Measurements from ENCODE around the gene RGS1. TPM values are rescaled to one million over a fixed set of nuclear protein-coding genes. Genes with fewer than 3 reads are reported as not detected.

Gene RGS1
- polyA plus RNA-seq, 3 donors: 1.2 to 1.3 (median 1.3) TPM

- DNase-seq: no peak
Measured at GRCh38 chr1:192610112-192610889, 34.7 kb downstream of the RGS1 start.

DNA sequence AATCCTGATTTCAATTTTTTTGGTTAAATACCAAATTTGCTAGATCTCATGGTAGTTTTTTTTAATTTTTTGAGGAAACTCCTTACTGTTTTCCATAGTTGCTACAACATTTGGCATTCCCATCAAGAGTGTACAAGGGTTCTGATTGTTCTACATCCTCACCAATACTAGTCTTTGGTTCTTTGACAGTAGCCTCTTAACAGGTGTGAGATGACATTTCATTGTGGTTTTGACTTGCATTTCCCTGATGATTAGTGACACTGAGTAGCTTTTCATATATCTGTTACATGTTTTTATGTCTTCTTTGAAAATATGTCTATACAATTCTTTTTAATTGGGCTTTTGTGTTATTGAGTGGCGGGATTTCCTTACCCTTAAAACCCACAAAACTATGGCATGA lies 39.5 kb downstream of the RGS1 start:
- no peak for DNase-seq

DNA sequence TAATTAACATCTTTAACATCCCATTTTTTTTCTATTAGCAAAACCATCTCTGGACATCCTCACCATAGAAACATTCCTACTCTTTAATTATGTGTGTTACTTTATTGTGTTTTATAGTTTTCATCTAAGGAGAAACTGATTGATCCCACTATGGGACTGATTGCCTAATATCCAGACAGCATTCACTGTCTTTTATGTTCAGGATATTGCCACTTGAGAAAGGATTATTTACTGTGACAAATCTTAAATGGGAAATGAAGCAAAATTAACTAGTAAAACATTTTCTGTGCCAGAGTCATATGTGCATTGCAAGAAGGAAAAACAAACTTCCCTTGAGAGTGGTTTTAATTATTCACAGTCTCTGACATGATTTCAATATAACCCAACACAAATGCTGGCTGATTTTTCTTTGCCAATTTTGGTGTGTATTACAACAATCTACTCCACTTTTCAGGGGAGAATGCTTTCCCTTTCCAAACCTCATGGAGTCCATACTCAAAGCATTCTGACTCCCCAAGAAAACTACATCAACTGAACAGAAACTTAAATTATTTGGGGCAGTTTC lies 44.6 kb downstream of the RGS1 start:
- DNase-seq: no peak

GRCh38 chr1:192626366-192627179 lies 51.0 kb downstream of the RGS1 start:
- DNase-seq: no peak

DNA sequence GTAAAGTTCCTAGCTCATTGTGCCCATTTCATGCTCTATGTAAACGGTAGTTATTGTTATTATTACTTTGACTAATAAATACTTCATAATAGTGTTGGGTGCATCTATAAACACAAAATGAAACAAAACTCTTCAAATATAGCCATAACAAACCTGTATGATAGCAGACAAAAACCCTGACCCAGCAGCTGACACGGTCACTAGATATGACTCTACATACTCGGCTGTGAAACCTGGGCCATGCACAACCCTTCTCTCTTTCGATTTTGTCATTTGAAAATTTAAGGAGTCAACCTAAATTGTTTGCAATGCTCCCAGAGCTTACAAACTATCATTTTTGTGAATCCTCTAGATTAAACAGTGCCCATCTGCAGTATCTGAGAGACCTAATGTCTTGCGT lies 52.3 kb downstream of the RGS1 start:
- no peak for DNase-seq

- DNase-seq: no peak
Measured at GRCh38 chr1:192628396-192629057, 53.0 kb downstream of the RGS1 start.

- no peak for DNase-seq
Measured at GRCh38 chr1:192629612-192630011, 54.0 kb downstream of the RGS1 start.

Other genes starting within 250 kb of the RGS1 start
- gene RGS13, start 60.4 kb downstream of the RGS1 start, polyA plus RNA-seq (ENCODE audit: insufficient read length in 3 of 3): not detected
- 10 to 100 TPM; 23.2 to 29.6 (median 27.9) TPM for gene RGS2, start 233.3 kb downstream of the RGS1 start, polyA plus RNA-seq (ENCODE audit: insufficient read length in 3 of 3)

Measured in renal pelvis (tissue), 4 donors.